ENCODE measurements around the gene LRP1-AS. TPM values are rescaled to one million over a fixed set of nuclear protein-coding genes. Genes with fewer than 3 reads are reported as not detected.

LRP1-AS gene
- polyA plus RNA-seq, 1 donor (not counting 4 experiments of a cell fraction or from before 2014, with no cell fraction given): not detected

DNA sequence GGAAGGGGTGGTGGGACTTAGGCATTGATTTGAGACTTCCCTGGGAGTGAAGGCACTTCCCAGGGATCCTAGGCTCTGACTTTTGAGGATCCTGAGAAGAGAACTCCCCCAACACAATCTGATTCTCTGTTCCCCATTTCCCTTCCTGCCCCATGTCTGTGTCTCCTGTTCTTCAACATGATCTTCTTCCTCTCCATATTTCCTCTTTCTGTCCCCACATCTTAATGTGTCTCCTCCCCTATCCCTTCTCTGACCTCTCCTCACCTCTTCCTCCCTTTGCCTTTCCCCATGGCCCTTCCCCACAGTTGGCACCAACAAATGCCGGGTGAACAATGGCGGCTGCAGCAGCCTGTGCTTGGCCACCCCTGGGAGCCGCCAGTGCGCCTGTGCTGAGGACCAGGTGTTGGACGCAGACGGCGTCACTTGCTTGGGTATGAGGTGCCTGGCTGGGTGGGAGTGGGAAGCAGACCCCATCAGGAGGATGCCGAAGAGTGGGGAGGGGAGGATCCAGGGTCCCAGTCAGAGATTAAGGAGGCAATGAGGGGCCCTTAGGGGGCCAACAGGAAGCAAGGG is 15.2 kb upstream of the LRP1-AS start:
- no peak overlapping the region for H2AFZ ChIP-seq (ENCODE audit: control insufficient read depth, low read length)
- no peak overlapping the region for H3K4me2 ChIP-seq (ENCODE audit: control insufficient read depth, extremely low read depth, insufficient read depth, low read depth, low read length)
- H3K4me1 ChIP-seq (ENCODE audit: control insufficient read depth, extremely low read depth, insufficient read depth, low read length): peaks cover 25% of the 10 kb centered on the region
- H3K36me3 ChIP-seq (ENCODE audit: control insufficient read depth in 2 of 2, extremely low read depth in 1 of 2, insufficient read depth in 2 of 2, low read length in 2 of 2): peaks cover 0 to 18% of the 10 kb centered on the region in 2 experiments
- H3K9me3 ChIP-seq (ENCODE audit: control insufficient read depth, low read depth, low read length): no peaks in the 10 kb centered on the region
- no peak for TF ChIP-seq CTCF (optimal IDR thresholded peaks at IDR 0.05 in 1 of 3, IDR thresholded peaks at IDR 0.05 in 1 of 3, conservative IDR thresholded peaks at IDR 0.05 in 1 of 3; ENCODE audit: extremely low read depth in 1 of 3, insufficient read depth in 2 of 3, low read length in 3 of 3)
- TF ChIP-seq EZH2 (IDR thresholded peaks at IDR 0.05; ENCODE audit: low read length): no peak
- dilution Hi-C loops (cut with MboI; ENCODE audit: extremely low pct_ligation_motif_present, low sequenced_read_pairs): no loop called here
- H3K4me3 ChIP-seq (ENCODE audit: control insufficient read depth in 2 of 3, extremely low read depth in 1 of 3, insufficient read depth in 2 of 3, low read depth in 1 of 3, low read length in 3 of 3): no peak overlapping the region
- H3K27ac ChIP-seq (ENCODE audit: control insufficient read depth, insufficient read depth, low read length): no peak overlapping the region
- H3K79me2 ChIP-seq (ENCODE audit: control insufficient read depth, insufficient read depth, low read length): no peaks in the 10 kb centered on the region
- H3K27me3 ChIP-seq (ENCODE audit: control insufficient read depth, extremely low read depth, insufficient read depth, low read length): no peaks in the 10 kb centered on the region
- H4K20me1 ChIP-seq (ENCODE audit: control insufficient read depth, extremely low read depth, insufficient read depth, low read length): no peaks in the 10 kb centered on the region
- no peaks in the 10 kb centered on the region for H3K9me1 ChIP-seq (ENCODE audit: control insufficient read depth, extremely low read depth, insufficient read depth, low read length)
- DNase-seq (ENCODE audit: low read depth, low spot score) (no peak), FAIRE-seq (no peak)
- H3K9ac ChIP-seq (ENCODE audit: control insufficient read depth, extremely low read depth, insufficient read depth, low read length): no peak overlapping the region

DNA sequence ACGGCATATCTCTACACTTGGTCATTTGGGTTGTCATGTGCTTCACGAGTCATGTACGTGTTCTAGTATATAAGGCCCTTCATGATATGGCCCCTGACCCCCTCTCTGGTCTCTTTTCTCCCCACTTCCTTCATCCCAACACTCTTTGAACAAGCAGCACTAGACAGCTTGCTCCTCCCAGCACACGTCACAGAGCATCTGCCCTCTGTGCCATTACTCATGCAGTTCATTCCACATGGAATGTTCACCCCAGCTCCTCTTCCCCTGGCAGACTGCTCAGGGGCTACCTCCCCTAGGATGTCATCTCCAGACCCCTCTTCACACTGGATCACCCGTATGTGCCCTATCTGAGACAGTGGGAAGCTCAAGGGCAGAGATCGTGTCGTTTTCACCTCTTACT is 14.1 kb upstream of the LRP1-AS start:
- dilution Hi-C loops (cut with MboI; ENCODE audit: extremely low pct_ligation_motif_present, low sequenced_read_pairs): no loop called here
- peaks cover 0 to 17% of the 10 kb centered on the region in 2 experiments for H3K36me3 ChIP-seq (ENCODE audit: control insufficient read depth in 2 of 2, extremely low read depth in 1 of 2, insufficient read depth in 2 of 2, low read length in 2 of 2)
- H3K79me2 ChIP-seq (ENCODE audit: control insufficient read depth, insufficient read depth, low read length): no peaks in the 10 kb centered on the region

More for the DNA sequence above, 14.1 kb upstream of the LRP1-AS start:
- no peak overlapping the region for H3K9ac ChIP-seq (ENCODE audit: control insufficient read depth, extremely low read depth, insufficient read depth, low read length)
- DNase-seq (ENCODE audit: low read depth, low spot score): no peak
- TF ChIP-seq CTCF (optimal IDR thresholded peaks at IDR 0.05 in 1 of 3, IDR thresholded peaks at IDR 0.05 in 1 of 3, conservative IDR thresholded peaks at IDR 0.05 in 1 of 3; ENCODE audit: extremely low read depth in 1 of 3, insufficient read depth in 2 of 3, low read length in 3 of 3) (no peak), EZH2 (IDR thresholded peaks at IDR 0.05; ENCODE audit: low read length) (no peak)
- no peaks in the 10 kb centered on the region for H3K27me3 ChIP-seq (ENCODE audit: control insufficient read depth, extremely low read depth, insufficient read depth, low read length)
- peaks cover 15% of the 10 kb centered on the region for H3K4me1 ChIP-seq (ENCODE audit: control insufficient read depth, extremely low read depth, insufficient read depth, low read length)
- no peak overlapping the region for H3K4me3 ChIP-seq (ENCODE audit: control insufficient read depth in 2 of 3, extremely low read depth in 1 of 3, insufficient read depth in 2 of 3, low read depth in 1 of 3, low read length in 3 of 3)
- no peaks in the 10 kb centered on the region for H3K9me1 ChIP-seq (ENCODE audit: control insufficient read depth, extremely low read depth, insufficient read depth, low read length)
- H3K4me2 ChIP-seq (ENCODE audit: control insufficient read depth, extremely low read depth, insufficient read depth, low read depth, low read length): no peak overlapping the region
- no peak for FAIRE-seq
- H3K9me3 ChIP-seq (ENCODE audit: control insufficient read depth, low read depth, low read length): no peaks in the 10 kb centered on the region
- no peak overlapping the region for H3K27ac ChIP-seq (ENCODE audit: control insufficient read depth, insufficient read depth, low read length)
- no peaks in the 10 kb centered on the region for H4K20me1 ChIP-seq (ENCODE audit: control insufficient read depth, extremely low read depth, insufficient read depth, low read length)
- no peak overlapping the region for H2AFZ ChIP-seq (ENCODE audit: control insufficient read depth, low read length)

Measured in keratinocyte (primary cell).